Measurements from ENCODE around the gene ICA1L. TPM values are rescaled to one million over a fixed set of nuclear protein-coding genes. Genes with fewer than 3 reads are reported as not detected.

ICA1L gene
- total and polyA plus RNA-seq, 12 donors, result 0.81 to 12.1 (median 6.6) TPM

DNA sequence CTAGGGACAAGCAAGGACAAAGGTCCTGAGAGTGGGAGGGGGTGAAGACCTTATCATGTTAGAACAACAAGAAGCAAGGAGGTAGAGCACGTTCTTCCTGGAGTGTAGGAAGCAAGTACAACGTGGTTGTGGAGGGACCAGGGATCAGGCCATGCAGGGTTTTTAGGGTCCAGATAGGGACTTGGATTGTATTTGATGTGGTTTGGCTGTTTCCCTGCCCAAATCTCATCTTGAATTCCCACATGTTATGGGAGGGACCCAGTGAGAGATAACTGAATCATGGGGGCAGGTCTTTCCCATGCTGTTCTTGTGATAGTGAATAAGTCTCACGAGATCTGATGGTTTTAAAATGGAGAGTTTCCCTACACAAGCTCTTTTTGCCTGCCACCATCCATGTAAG, 53.2 kb downstream of the ICA1L start:
- 72 to 78% methylated on average over 3 of the region's 3 CpGs for WGBS, 2 donors
- H3K4me1 ChIP-seq, result peaks cover 0 to 21% (median 11%) of the 10 kb centered on the region in 9 donors
- H3K4me3 ChIP-seq, result no peak overlapping the region
- H3K27ac ChIP-seq, result no peak overlapping the region
- ATAC-seq, result no peak
- H3K36me3 ChIP-seq, result peaks cover 0 to 8% (median 0%) of the 10 kb centered on the region in 9 donors
- H3K27me3 ChIP-seq, result no peaks in the 10 kb centered on the region
- intact Hi-C loops (cut with DNase I), result no loop called here
- TF ChIP-seq CTCF (IDR thresholded peaks at IDR 0.05), result no peak
- DNase-seq, result no peak
- no peaks in the 10 kb centered on the region for H3K9me3 ChIP-seq

DNA sequence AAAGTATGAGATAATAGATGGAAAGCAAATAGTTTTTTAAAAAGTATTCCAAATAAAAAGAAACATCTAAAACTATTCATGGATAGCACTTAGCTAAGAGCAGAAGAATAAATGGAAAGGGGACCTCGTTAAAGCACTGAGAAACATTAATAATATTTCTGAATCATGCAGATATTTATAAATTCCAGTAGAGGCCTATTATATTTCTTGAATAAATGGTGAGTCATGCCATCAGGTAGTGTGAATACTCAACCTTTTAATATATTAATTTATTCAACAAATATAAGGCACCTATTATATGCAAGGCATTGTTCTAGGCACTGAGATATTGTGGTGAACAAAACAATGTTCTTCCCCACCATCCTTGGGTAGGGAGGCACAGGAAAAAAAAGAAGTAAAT, 53.8 kb downstream of the ICA1L start:
- Histone ChIP-seq H3K4me1 (peaks cover 0 to 21% (median 11%) of the 10 kb centered on the region in 9 donors), H3K4me3 (no peak overlapping the region), H3K36me3 (peaks cover 0 to 8% (median 0%) of the 10 kb centered on the region in 9 donors), H3K9me3 (no peaks in the 10 kb centered on the region), H3K27ac (no peak overlapping the region), H3K27me3 (no peaks in the 10 kb centered on the region)
- no peak for ATAC-seq
- DNase-seq, result no peak
- intact Hi-C loops (cut with DNase I), result no loop called here
- no peak for TF ChIP-seq CTCF (IDR thresholded peaks at IDR 0.05)
- WGBS, 2 donors, result 85 to 97% methylated on average over 1 of the region's 1 CpG

- peak overlapping the region in 1 of 10 donors; percentile 1 for H3K4me3 ChIP-seq
These were observed 55.8 kb downstream of the ICA1L start for GRCh38 chr2:202815548-202816360.

DNA sequence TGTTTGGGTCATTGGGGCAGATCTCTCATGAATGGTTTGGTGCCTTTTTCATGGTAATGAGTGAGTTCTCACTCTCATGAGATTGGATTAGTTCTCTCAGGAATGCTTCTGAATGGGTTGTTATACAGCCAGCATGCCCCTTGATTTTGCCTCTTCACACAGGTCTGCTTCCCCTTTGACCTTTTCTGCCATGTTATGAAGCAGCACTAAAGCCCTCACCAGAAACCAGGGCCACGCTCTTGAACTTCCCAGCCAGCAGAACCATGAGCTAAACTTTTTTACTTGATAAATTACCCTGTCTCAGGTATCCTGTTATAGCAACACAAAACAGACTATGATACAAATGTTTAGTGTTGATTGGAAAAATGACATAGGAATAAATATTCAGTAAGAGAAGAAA, 57.3 kb downstream of the ICA1L start:
- intact Hi-C loops (cut with DNase I), result no loop called here
- Histone ChIP-seq H3K9me3 (peaks cover 0 to 14% (median 0%) of the 10 kb centered on the region in 11 donors), H3K4me1 (peaks cover 0 to 21% (median 11%) of the 10 kb centered on the region in 9 donors), H3K36me3 (peaks cover 0 to 19% (median 0%) of the 10 kb centered on the region in 9 donors), H3K27ac (no peak overlapping the region), H3K4me3 (no peak overlapping the region), H3K27me3 (no peaks in the 10 kb centered on the region)
- DNase-seq, result no peak
- 96 to 100% methylated on average over 1 of the region's 1 CpG for WGBS, 2 donors
- ATAC-seq, result no peak
- no peak for TF ChIP-seq CTCF (IDR thresholded peaks at IDR 0.05)

More at GRCh38 chr2:202815548-202816360, 55.8 kb downstream of the ICA1L start:
- no peak for TF ChIP-seq CTCF (IDR thresholded peaks at IDR 0.05)
- H3K27me3 ChIP-seq, result no peaks in the 10 kb centered on the region
- DNase-seq (no peak), ATAC-seq (peak in 5 of 8 donors; percentile 69 to 89 (median 76))
- peak overlapping the region in 5 of 10 donors; percentile 5 to 41 (median 22) for H3K27ac ChIP-seq
- H3K36me3 ChIP-seq, result peaks cover 0 to 14% (median 0%) of the 10 kb centered on the region in 9 donors
- intact Hi-C loops (cut with DNase I), result no loop called here
- peaks cover 0 to 21% (median 11%) of the 10 kb centered on the region in 9 donors for H3K4me1 ChIP-seq
- WGBS, 2 donors, result 18% methylated on average over 4 of the region's 4 CpGs
- H3K9me3 ChIP-seq, result peaks cover 0 to 5% (median 0%) of the 10 kb centered on the region in 11 donors
